NCI-H1092 treated with DMSO at 0.1 percent for 48 hours (cell line): Measurements from ENCODE around the gene RASAL3.

ENCODE experiments used
- DNase-seq: peaks from one replicate; lab custom pipeline; 2025; lab: John Stamatoyannopoulos, UW

The RASAL3 gene

GRCh38 chr19:15449620-15450527 is 14.5 kb downstream of the RASAL3 start, which contains the start of gene WIZ:
WIZ (minus strand) TSS chr19:15449956; CDS start chr19:15448307, 1,649 bp downstream.
- peak; percentile 38 for DNase-seq

DNA sequence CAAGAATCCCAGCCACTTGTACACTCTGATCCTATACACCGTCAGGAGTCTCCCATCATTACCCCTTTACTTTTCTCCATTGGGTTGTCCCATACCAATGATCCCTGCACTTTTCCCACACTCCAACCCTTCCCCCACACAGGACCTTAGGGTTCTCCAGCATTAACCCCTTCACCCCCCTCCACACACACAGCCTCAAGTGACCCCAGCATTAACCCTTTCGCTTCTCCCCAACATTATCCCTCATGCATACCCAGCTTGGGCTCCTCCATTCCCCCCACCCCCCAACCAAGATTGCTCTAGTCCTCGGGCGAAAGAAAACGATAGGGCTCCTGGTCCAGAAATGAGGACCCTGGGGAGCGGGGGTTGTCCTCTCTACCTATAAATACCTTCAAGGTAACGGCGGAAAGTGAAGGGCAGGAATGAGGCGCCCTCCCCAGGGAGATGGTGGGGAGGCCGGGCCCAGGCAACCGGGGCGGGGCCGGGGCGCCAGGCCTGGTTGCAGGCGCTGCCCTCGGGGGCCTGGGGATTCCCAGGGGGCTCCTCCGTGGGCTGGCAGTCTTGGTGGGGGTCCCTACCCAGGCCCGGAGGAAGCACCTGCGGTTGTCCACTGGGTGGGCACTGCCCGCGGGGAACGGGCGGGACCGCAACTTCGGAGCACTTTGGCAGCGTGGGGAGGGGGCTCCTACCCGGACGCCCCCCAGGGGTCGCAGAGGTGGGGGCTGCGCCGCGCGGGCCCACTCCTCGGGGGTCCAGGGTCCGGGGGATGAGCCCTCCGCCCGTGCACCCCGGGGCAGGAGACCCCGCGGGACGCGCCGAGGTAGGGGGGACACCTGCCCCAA is 15.3 kb downstream of the RASAL3 start:
- DNase-seq = no peak

- DNase-seq = no peak
Observed at GRCh38 chr19:15448044-15448777, 16.1 kb downstream of the RASAL3 start.

GRCh38 chr19:15447057-15447456 is 17.3 kb downstream of the RASAL3 start:
- no peak for DNase-seq

DNA sequence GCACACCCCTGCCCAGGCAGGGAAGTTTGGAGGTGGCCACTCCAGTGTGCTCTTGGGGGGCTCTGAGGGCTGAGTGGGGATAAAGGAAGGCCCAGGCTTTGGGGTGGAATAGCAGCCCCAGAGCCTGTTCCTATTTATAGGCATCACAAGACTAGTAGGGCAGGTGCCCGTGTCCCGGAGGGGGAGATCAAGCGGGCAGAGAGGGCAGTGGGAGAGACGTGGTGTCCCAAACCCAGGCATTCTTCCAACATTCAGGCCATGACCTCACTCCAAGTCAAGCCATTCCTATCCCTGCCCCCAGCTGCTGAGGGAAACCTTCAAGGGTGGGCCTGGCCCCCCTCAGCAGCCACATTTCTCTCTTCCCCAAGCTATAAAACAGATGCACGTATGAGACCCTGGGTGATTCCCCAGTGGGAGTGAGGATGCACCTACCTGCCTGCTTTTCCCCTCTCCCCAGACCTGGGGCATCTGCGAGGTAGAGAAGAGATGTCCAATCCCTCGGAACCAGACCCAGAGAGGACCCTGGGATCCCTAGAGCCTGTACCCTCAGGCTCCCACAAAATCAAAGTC is 18.5 kb downstream of the RASAL3 start:
- DNase-seq = no peak

GRCh38 chr19:15445227-15445605 is 19.1 kb downstream of the RASAL3 start:
- DNase-seq = no peak

DNA sequence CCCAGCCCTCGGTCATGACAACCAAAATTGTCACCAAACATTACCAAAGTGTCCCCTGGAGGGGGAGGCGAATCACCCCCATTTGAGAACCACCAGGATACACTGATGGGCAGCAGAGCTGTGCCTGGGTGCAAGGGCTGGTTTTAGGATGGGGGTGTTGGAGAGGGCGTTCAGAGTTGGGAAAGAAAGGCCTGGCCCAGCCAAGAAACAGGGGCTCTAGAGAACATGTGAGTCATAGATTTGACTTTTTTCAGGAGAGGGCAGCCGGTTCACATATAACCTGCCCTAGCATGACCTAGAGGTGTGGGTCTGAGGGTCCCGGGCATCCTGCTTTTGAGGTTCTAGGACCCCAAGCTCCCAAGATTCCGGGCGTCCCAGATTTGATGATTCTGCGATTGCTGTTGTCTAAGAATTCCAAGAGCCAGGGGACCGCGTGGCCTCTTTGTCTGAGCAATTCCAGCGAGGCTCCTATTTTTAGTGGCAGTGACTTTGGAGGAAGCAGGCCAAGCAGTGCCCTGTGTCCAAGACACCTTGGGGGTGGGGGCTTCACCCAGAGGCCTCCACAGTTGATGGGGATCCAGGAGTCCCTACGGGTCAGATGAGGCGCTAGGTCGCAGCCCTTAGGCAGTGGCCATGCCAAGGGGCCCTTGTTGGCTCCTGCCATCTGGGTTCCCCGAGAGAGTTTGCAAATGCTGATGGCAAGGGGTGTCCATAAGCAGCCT is 19.7 kb downstream of the RASAL3 start:
- DNase-seq = no peak

DNA sequence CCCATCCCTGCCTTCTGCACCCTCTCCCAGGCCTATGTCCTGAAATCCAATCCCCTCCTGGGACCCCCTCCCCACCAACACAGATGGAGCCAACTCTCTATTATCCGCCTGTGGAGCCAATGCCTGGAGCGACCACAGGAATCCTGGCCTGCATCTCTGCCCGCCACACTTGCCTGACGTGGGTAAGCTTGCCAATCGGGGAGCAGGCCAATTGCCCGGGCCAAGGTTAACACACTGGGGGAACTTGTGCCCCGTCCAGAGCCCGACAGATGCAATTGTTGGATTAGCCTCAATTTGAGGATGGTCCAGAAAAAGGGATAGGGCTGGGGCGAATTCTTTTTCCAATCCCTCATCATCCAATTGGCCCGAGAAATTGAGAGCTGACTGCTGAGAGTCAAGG is 20.5 kb downstream of the RASAL3 start:
- no peak for DNase-seq

DNA sequence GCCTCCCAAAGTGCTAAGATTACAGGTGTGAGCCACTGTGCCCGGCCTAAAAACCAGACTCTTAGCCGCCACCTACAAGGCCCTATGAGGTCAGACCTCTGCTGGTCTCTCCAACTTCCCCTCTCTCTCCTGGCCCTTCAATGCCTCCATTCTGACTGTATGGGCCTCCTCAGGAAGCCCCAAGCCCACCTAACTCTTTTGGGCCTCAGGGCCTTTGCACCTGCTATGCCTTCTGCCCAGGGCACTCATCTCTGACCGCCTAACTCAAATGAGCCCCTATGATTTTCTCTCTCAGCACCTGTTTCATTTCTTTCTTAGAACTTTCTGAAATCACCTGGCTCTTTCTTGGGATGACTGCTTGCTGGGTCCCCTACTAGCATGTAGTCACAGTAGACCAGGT is 21.0 kb downstream of the RASAL3 start:
- DNase-seq = no peak

DNA sequence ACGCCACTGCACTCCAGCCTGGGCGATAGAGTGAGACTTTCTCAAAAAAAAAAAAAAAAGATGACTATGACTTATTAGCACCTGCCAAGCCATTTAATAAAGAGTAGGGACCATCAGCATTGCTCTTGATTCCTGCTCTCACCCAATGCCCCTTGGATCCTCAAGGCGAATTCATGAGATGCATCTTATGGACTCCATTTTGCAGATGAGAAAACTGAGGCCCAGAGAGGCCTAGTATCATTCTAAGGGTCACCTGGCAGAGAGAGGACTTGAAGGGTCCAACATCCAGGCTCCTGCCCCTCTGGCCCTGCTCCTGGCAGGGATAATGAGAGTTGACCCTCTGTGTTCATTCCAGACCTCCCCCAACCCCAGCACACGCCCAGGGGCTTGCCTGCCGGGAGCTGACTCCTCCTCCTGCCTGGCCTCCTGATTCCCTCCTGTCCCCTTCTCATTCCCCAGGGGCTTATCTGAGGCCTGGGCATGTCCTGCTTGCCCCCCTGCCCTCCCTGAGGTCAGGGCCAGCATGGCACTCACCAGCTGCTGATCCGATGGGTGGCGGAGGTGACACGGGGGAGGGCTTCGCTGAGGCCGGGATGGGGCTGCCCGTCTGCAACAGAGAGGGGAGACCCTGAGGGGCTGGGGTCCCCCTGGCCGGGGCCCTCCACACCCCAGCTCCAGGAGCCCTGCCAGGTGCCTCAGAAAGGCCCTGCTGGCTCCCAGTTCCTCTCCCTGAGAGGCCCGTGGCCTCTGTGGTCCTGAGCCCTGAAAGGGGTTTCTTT is 22.0 kb downstream of the RASAL3 start:
- no peak for DNase-seq

DNA sequence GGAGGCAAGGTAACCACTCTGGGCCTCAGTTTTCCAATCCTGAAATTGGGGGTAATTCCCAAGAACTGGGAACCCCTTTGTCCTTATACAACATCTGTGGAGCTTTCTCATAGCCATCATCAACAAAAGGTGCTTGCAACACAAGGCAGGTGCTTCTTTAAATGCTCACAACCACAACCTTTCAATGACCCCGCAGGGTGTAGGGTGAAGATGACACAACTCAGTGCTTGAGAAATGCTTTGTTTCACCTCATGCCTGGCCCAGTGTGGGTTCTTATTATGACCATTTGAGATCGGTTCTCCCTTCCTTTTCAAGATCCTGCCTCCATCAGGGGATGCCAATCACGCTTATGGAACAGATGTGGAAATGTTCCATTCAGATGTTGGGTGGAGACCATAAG is 23.0 kb downstream of the RASAL3 start:
- DNase-seq = no peak

GRCh38 chr19:15439821-15440641 is 24.3 kb downstream of the RASAL3 start:
- DNase-seq = no peak

DNA sequence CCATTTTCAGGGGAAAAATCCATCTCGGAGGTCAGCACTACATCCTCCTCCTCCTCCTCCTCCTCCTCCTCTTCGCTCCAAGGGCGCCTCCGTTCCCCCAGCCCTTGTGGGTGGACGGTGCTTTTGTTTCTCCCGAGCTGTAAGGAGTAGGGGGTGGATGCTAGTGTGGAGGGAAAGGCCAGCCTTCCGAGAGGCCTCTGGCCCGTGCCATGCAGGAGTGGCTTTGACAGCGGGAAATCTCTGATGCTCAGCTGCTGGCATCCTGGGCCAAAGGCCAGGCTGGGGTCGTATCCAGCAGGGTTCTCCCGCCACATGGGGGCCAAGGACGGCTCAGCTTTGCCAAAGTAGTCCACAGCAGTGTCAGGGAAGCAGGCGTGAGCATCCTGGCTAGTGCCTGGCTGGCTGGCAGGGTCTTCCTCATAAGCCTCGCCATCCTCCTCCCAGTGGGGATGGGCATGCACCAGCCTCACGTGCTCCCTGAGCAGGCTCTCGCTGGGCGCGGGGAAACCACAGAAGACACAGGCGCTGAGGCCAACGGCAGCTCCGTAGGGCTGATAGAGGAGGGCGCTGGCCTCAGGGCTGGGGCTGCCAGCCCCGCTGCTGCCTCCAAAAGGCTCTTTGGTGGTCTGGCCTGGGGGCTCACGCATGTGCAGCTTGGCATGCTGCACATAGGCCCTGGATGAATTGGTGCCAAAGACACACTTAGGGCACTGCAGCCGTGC is 25.1 kb downstream of the RASAL3 start:
- no peak for DNase-seq

GRCh38 chr19:15438577-15438976 is 25.8 kb downstream of the RASAL3 start:
- no peak for DNase-seq

- no peak for DNase-seq
Observed at GRCh38 chr19:15438124-15438496, 26.2 kb downstream of the RASAL3 start.

- DNase-seq = no peak
Observed at GRCh38 chr19:15437355-15438123, 26.8 kb downstream of the RASAL3 start.

DNA sequence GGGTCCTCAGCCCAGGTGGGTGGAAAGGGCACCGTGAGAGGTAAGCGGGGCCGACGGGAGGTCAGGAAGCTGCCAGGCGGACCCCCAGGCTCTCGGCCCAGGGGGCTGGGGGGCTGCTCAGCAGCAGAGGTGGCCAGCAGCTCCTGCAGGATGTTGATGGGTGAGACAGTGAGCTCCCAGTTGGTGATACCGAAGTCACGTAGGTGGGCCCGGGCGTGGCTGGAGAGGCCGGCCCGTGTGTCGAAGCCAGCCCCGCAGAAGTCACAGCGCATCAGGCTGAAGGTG is 27.6 kb downstream of the RASAL3 start:
- DNase-seq = no peak
